Memory B cell (primary cell): Measurements from ENCODE around the gene ID1.
"Not testable (repeated sequence)": the region's sequence is repeated elsewhere in the genome, so short reads cannot be mapped to it uniquely, and the experiment has no call there.

Source experiments
- ATAC-seq: fragments of 150-1000 bp; cut with Tn5 transposase; 2 replicates; pipeline ENCODE4 v1.10.0; 2021; ENCODE audit warnings: low read depth, mild to moderate bottlenecking, moderate library complexity
- DNase-seq, 2 donors: peaks; one replicate each; pipeline ENCODE4 v3.0.0; 2022; ENCODE audit warnings: low spot score in 2 of 2
- H3K27ac Mint-ChIP-seq: one replicate; pipeline ENCODE4 v1.8.0; 2022; ENCODE audit warnings: mild to moderate bottlenecking, moderate library complexity, mixed read lengths
- H3K27me3 Mint-ChIP-seq: one replicate; pipeline ENCODE4 v1.8.0; 2022; ENCODE audit warnings: mixed read lengths
- H3K36me3 Mint-ChIP-seq: one replicate; pipeline ENCODE4 v1.8.0; 2022; ENCODE audit warnings: mild to moderate bottlenecking, mixed read lengths
- H3K4me1 Mint-ChIP-seq: one replicate; pipeline ENCODE4 v1.8.0; 2022; ENCODE audit warnings: mixed read lengths
- H3K4me3 Mint-ChIP-seq: one replicate; pipeline ENCODE4 v1.8.0; 2022; ENCODE audit warnings: mild to moderate bottlenecking, moderate library complexity, mixed read lengths
- H3K9me3 Mint-ChIP-seq: one replicate; pipeline ENCODE4 v1.8.0; 2022; ENCODE audit warnings: mixed read lengths

The ID1 gene

DNA sequence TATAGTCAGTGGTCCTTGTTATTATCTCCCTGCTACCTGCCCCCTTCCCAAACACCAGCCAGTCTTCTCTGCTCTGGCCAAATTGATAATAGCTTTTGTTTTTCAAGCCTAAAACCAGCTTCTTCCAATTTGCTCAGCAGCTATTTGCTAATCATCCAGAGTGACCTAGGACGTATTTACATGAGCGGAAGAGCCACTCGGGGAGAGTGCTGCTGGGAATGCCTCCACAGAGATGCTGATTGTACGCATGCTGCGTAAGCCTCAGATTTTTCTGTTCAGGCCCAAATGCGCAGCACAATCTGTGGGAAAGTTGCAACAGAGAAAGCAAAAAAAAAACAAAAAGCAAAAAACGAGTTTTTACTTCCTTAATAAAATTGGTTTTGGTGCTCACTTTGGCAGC lies 24.4 kb upstream of the ID1 start:
- ATAC-seq (no peak), DNase-seq (no peak)
- peaks cover 4% of the 10 kb centered on the region for H3K27me3 Mint-ChIP-seq
- no peaks in the 10 kb centered on the region for H3K9me3 Mint-ChIP-seq
- H3K36me3 Mint-ChIP-seq = no peaks in the 10 kb centered on the region
- H3K4me3 Mint-ChIP-seq = no peak overlapping the region
- H3K27ac Mint-ChIP-seq = no peak overlapping the region
- no peaks in the 10 kb centered on the region for H3K4me1 Mint-ChIP-seq

DNA sequence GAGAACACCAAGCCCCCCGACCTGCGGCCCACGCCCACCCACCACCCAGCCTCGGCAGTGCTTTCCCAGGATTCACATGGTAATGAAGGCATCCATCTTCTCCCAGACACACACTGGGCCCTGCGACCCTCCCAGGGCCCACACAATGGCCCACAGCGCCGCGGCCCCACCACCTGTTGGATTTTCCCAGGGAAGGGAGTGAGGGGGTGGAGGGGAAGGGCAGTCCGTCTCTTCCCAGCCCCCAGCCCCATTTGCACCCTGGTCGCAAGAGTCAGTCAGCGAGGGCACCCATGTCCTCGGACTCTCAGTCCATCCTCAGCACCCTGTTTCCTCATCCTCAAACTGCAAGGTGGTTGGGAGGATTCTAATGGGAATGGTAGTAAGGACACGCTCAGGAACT lies 23.7 kb upstream of the ID1 start:
- no peak for DNase-seq
- ATAC-seq = no peak
- no peaks in the 10 kb centered on the region for H3K36me3 Mint-ChIP-seq
- H3K9me3 Mint-ChIP-seq = no peaks in the 10 kb centered on the region
- no peak overlapping the region for H3K27ac Mint-ChIP-seq
- peaks cover 5% of the 10 kb centered on the region for H3K27me3 Mint-ChIP-seq
- H3K4me3 Mint-ChIP-seq = no peak overlapping the region
- H3K4me1 Mint-ChIP-seq = no peaks in the 10 kb centered on the region

DNA sequence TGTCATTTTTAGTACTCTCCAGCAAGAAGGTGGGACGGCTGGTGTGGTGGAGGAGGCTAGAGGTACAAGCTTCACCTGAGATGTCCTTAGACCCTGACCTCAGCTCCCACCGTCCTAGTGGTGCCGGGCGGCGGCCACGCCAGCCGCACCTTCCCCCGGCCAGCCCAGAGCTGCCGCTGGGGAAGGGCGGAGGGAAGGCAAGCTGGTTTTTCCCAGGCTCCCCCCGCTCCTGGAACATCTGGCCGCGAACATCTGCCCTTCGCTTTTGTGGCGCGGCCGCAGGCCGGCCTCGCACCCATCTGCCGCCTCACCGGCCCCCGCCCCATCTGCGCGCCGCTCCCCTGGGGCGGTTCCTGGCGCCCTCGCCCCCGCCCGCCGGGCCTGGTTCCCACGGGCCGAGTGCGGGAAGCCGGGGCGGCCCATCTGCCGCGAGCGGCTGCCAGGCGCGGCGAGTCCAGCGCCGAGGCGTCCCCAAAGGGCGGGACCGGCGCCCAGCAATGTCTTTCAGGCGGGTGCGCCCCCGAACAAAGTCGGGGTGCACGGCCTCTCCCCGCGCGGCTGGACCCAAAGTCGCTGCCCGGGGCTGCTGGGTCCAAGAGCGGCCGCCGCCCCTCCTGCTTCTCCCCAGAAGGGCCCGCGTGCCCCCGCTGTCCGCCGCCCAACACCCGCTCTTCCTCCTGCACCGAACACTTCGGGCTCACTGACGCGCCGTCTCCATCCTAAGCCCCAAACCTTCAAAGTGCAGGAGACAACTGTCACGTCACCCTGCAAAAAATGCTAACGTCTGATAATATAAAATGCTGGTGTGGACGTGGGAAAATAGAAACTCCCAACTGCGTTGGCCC lies 17.3 kb upstream of the ID1 start:
- H3K4me3 Mint-ChIP-seq = peak overlapping the region; percentile 77
- peak; percentile 43 for ATAC-seq
- peaks cover 5% of the 10 kb centered on the region for H3K4me1 Mint-ChIP-seq
- no peaks in the 10 kb centered on the region for H3K36me3 Mint-ChIP-seq
- no peaks in the 10 kb centered on the region for H3K9me3 Mint-ChIP-seq
- DNase-seq = no peak
- H3K27me3 Mint-ChIP-seq = peaks cover 10% of the 10 kb centered on the region
- H3K27ac Mint-ChIP-seq = no peak overlapping the region

DNA sequence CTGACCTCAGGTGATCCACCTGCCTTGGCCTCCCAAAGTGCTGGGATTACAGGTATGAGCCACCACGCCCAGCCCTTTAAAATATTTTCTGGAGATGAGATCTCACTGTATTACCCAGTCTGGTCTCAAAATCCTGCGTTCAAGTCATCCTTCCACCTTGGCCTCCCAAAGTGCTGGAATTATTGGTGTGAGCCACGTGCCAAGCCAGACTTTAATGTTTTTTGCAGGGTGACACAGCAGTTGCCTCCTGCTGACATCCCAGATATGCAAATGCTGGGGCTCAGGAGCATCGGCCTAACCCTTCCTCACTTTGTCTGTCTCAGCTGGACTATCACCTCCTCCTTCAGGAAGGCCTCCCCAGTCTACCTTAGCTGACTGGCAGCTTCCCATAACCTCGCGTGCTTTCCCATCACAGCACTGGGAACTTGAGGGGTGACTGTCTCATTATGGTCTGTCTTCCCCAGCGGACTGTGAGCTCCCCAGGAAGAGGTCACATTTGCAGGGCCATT lies 14.3 kb upstream of the ID1 start:
- Mint-ChIP-seq H3K27me3 (peaks cover 13% of the 10 kb centered on the region), H3K4me1 (peaks cover 5% of the 10 kb centered on the region), H3K4me3 (no peak overlapping the region), H3K9me3 (no peaks in the 10 kb centered on the region), H3K36me3 (no peaks in the 10 kb centered on the region), H3K27ac (no peak overlapping the region)
- DNase-seq = no peak
- no peak for ATAC-seq

DNA sequence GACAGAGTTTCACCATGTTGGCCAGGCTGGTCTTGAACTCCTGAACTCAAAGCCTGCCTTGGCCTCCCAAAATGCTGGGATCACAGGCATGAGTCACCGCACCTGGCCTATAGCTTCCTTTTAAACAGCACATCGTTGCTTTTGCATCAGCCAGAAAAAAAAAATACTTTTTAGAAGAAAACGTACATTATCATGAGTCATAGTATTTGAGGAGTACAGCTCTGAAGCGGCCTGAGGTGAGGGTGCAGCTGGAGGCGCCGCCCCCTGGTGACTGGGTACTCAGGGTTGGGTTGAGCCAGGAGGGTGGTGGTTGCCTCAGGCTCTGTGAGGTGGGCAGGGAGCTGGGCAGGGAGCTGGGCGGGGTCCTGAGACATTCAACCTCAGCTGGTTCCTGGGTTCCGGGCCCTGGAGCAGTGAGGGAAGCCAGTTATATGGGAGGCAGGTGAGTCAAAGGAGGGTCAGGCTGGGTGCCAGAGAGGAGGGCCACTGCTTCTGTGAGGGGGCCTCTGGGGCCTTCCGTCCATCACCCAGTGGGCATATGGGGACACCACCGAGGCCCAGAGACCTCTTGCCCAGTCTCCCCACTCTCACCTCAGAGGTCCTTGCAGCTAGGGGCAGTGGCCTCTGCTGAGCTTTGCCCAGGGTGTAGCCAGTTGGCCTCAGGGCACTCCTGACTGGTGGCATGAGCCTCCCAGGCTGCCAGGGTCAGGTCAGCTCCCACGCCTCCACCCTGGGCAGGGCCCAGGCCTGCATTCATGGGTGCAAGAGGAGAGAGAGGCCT lies 11.7 kb upstream of the ID1 start:
- no peak overlapping the region for H3K27ac Mint-ChIP-seq
- H3K36me3 Mint-ChIP-seq = no peaks in the 10 kb centered on the region
- no peaks in the 10 kb centered on the region for H3K4me1 Mint-ChIP-seq
- no peaks in the 10 kb centered on the region for H3K9me3 Mint-ChIP-seq
- DNase-seq (no peak), ATAC-seq (no peak)
- peaks cover 8% of the 10 kb centered on the region for H3K27me3 Mint-ChIP-seq
- no peak overlapping the region for H3K4me3 Mint-ChIP-seq

DNA sequence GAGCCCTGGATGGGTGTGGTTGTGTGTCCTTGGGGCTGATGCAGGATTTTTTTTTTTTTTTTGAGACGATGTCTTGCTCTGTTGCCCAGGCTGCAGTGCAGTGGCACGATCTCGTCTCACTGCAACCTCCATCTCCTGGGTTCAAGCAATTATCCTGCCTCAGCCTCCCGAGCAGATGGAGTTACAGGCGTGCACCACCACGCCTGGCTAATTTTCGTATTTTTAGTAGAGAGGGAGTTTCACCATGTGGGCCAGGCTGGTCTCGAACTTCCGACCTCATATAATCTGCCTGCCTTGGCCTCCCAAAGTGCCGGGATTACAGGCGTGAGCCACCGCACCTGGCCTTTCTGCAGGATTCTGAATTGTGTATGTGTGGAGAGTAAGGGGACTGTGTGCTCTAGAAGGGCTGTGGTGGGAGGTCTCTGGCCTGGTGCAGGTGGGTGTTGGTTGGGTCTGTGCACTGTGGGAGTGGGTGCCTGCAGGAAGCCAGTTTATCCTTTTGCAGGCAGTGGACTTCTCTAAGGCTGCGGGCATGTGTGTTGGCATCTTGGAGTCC lies 11.0 kb upstream of the ID1 start:
- H3K9me3 Mint-ChIP-seq = no peaks in the 10 kb centered on the region
- H3K27ac Mint-ChIP-seq = no peak overlapping the region
- H3K4me3 Mint-ChIP-seq = no peak overlapping the region
- no peaks in the 10 kb centered on the region for H3K4me1 Mint-ChIP-seq
- ATAC-seq (no peak), DNase-seq (no peak)
- peaks cover 7% of the 10 kb centered on the region for H3K27me3 Mint-ChIP-seq
- H3K36me3 Mint-ChIP-seq = no peaks in the 10 kb centered on the region

DNA sequence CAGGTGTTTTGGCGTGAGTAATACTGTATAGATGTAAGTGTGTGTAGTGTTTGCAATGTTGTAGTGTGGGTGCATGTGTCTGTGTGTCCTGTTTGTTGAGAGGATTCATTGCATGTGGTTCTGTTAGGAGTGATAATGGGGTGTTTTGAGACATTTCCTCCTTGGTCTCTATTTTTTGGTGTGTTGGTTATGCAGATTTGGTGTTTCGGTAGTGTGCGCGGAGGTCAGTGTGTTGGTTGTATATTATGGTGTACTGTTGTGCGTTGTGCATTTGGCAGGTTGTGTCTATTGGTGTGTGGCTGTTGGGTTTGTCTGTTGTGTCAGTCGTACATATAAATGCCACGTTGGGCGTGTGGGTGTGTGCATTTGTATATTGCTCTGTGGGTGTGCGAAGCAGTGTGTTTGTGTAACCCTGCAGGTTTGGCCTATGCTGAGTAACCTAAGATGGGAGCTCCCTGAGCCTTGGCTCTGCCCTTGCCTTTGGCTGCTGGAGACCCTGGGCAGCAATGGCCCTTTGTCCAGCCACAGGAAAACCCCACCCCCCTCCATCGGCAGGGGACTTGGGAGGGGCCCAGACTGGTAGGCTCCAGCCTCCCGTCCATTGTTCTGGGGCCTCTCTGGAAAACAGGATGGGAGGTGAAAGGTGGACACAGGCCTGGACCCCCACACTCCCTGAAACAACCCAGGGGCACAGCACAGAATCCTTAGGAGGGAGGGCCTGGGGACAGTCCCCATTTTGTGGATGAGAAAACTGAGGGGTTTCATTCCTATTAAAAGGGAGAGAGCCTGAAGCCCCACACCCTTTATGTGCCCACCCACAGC lies 10.3 kb upstream of the ID1 start:
- Mint-ChIP-seq H3K27ac (no peak overlapping the region), H3K27me3 (peaks cover 5% of the 10 kb centered on the region), H3K4me1 (no peaks in the 10 kb centered on the region), H3K4me3 (no peak overlapping the region), H3K9me3 (no peaks in the 10 kb centered on the region), H3K36me3 (no peaks in the 10 kb centered on the region)
- no peak for ATAC-seq
- no peak for DNase-seq

DNA sequence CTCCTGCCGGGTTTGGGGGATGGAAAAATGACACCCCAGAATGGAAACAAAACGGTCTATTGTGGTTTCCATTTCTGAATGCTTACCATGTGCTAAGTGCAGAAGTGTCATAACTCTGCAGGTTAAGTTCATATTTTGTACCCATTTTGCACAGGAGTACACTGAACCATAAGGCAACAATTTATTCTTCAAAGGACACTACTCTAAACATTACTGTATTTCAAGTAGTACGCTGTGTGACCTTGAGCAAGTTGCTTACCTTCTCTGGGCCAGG lies 9.8 kb upstream of the ID1 start:
- no peak overlapping the region for H3K27ac Mint-ChIP-seq
- ATAC-seq = no peak

DNA sequence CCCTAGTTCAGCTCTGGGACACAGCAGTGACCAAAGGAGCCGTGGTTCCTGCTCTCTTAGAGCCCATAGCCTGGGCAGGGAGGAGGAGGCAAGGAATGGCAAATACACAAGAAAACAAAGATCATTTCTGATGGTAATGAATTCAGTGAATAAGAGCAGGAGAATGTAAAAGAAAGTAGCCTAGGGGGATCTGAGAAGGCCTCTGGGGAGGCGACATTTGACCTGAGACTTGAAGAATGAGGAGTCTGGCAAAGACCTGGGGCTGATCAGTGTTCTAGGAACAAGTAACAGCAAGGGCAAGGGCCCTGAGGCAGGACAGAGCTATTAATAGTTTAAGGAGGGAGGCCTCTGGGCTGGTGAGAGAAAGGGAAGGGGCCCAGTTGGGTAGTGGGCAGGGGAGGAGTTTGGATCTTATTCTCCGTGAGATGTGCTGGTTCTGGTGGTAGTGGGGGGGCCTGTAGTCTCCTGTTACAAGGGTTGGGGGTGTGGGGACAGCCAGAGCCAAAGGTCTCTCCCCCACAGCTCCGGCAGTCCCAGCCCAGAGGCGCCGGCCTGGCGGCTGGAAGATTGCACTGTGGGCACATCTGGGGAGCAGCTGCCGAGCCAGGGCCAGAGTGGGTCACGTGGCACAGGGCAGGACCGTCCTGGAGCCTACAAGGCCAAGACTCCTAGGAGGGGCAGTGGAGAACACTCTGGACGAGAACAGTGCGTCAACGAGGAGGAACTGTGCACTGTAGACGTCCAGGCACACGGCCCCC lies 9.3 kb upstream of the ID1 start:
- no peak overlapping the region for H3K4me3 Mint-ChIP-seq

More for the DNA sequence above, 9.8 kb upstream of the ID1 start:
- Mint-ChIP-seq H3K9me3 (no peaks in the 10 kb centered on the region), H3K27me3 (peaks cover 5% of the 10 kb centered on the region), H3K4me1 (no peaks in the 10 kb centered on the region), H3K36me3 (no peaks in the 10 kb centered on the region), H3K4me3 (no peak overlapping the region)
- DNase-seq = no peak

DNA sequence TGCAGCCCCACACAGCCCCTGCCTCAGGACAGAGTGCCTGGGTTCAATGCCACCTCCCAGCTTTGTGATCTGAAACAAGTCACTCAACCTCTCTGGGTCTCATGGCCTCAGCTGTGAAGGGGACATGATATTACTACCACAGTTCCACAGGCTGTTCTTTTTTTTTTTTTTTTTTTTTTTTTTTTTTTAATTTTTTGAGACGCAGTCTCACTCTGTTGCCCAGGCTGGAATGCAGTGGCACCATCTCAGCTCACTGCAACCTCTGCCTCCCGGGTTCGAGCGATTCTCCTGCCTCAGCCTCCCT lies 8.7 kb upstream of the ID1 start:
- H3K4me3 Mint-ChIP-seq, H3K27me3 Mint-ChIP-seq, H3K27ac Mint-ChIP-seq, H3K9me3 Mint-ChIP-seq, H3K36me3 Mint-ChIP-seq, ATAC-seq, H3K4me1 Mint-ChIP-seq, DNase-seq: not testable (repeated sequence)

More for the DNA sequence above, 9.3 kb upstream of the ID1 start:
- DNase-seq (no peak), ATAC-seq (no peak)
- Mint-ChIP-seq H3K27me3 (peaks cover 5% of the 10 kb centered on the region), H3K4me1 (no peaks in the 10 kb centered on the region), H3K27ac (no peak overlapping the region), H3K36me3 (no peaks in the 10 kb centered on the region), H3K9me3 (no peaks in the 10 kb centered on the region)

DNA sequence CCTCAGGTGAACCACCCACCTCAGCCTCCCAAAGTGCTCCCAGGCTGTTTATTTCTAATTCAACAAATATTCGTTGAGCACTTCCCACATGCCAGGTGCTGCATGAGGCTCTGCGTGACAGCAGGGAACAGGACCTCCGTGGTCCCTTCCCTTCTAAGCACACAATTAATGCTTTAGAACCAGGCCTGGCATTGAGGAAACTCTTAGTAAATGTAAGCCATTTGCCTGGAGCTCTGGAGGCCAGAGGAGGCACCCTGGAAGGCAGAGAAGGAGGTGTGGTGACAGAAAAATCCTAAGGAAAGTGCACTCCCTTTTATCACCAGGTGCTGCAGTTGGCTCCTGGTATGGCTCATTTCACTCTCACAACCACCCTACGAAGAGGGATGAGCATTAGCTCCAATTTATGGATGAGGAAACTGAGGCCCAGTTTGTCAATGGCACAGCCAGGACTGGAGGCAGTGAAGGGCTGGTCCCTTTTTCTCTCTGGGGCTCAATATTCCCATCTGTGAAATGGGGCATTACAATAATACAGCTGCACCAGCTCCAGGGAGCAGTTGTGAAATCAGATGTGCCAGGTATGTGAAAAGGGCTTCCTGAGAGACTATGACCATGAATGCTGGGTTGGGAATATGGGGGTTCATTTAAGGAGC lies 8.1 kb upstream of the ID1 start:
- DNase-seq (no peak), ATAC-seq (no peak)
- peaks cover 5% of the 10 kb centered on the region for H3K27me3 Mint-ChIP-seq
- H3K9me3 Mint-ChIP-seq = no peaks in the 10 kb centered on the region
- no peaks in the 10 kb centered on the region for H3K36me3 Mint-ChIP-seq
- no peaks in the 10 kb centered on the region for H3K4me1 Mint-ChIP-seq
- H3K4me3 Mint-ChIP-seq = no peak overlapping the region
- H3K27ac Mint-ChIP-seq = no peak overlapping the region

DNA sequence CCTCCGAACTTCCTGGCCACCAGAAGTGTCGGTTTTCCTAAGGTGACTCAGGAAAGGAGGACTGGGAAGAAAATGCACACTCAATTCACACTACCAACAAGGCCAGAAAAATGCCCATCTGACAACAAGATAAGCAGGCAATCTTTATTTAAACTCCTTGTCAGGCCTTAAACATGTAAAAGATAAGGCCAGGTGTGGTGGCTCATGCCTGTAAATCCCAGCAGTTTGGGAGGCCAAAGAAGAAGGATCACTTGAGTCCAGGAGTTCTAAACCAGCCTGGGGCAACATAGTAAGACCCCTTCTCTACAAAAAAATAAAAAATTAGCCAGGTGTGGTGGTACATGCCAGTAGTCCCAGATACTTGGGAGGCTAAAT lies 7.6 kb upstream of the ID1 start:
- Mint-ChIP-seq H3K4me3 (no peak overlapping the region), H3K4me1 (peaks cover 1% of the 10 kb centered on the region), H3K27me3 (peaks cover 6% of the 10 kb centered on the region), H3K36me3 (no peaks in the 10 kb centered on the region), H3K9me3 (no peaks in the 10 kb centered on the region), H3K27ac (no peak overlapping the region)
- ATAC-seq = no peak
- DNase-seq = no peak

DNA sequence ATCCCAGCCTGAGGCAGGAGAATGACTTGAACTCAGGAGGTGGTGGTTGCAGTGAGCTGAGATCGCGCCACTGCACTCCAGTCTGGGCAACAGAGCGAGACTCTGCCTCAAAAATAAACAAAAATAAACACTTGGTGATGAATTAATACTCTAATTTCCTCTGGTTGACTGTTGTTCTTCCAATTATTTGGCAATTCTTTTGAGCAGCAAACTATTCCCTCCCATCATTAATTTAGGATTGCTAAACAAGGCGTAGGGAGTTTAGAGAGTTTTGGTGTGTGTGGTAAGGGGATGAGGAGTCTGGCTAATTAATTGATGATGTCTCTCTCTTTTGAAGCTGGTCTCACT lies 2.7 kb upstream of the ID1 start:
- ATAC-seq = no peak
- peaks cover 1% of the 10 kb centered on the region for H3K36me3 Mint-ChIP-seq
- H3K27ac Mint-ChIP-seq = peak overlapping the region; percentile 89
- peaks cover 16% of the 10 kb centered on the region for H3K4me1 Mint-ChIP-seq
- peaks cover 9% of the 10 kb centered on the region for H3K27me3 Mint-ChIP-seq
- no peak overlapping the region for H3K4me3 Mint-ChIP-seq
- no peaks in the 10 kb centered on the region for H3K9me3 Mint-ChIP-seq
- no peak for DNase-seq
